ENCODE data around the gene CYP1A1.
A peak's percentile ranks its signal among the peaks of the same experiment; 100 is the strongest.
"Not testable (repeated sequence)": the region's sequence is repeated elsewhere in the genome, so short reads cannot be mapped to it uniquely, and the experiment has no call there.

The CYP1A1 gene

GRCh38 chr15:74735305-74735704 is 10.0 kb upstream of the CYP1A1 start:
- no peak for DNase-seq

GRCh38 chr15:74733269-74733668 is 7.9 kb upstream of the CYP1A1 start:
- no peak for DNase-seq

GRCh38 chr15:74732846-74733245 is 7.5 kb upstream of the CYP1A1 start:
- DNase-seq, result no peak

- DNase-seq, result no peak
Measured at GRCh38 chr15:74730619-74731316, 5.4 kb upstream of the CYP1A1 start.

- not testable (repeated sequence) for DNase-seq
Measured at GRCh38 chr15:74729372-74729771, 4.0 kb upstream of the CYP1A1 start.

- DNase-seq, result not testable (repeated sequence)
Measured at GRCh38 chr15:74728699-74729098, 3.4 kb upstream of the CYP1A1 start.

GRCh38 chr15:74727727-74728126 is 2.4 kb upstream of the CYP1A1 start:
- DNase-seq, result no peak

- DNase-seq, result no peak
Measured at GRCh38 chr15:74726774-74727164, 1.4 kb upstream of the CYP1A1 start.

GRCh38 chr15:74725845-74726773 is 781 bp upstream of the CYP1A1 start:
- DNase-seq, result no peak

- DNase-seq, result no peak
Measured at GRCh38 chr15:74724570-74725224, 631 bp downstream of the CYP1A1 start.

GRCh38 chr15:74723754-74724334 is 1.5 kb downstream of the CYP1A1 start:
- no peak for DNase-seq

- no peak for DNase-seq
Measured at GRCh38 chr15:74723187-74723586, 2.1 kb downstream of the CYP1A1 start.

GRCh38 chr15:74722591-74722990 is 2.7 kb downstream of the CYP1A1 start:
- no peak for DNase-seq

GRCh38 chr15:74716651-74717050 is 8.7 kb downstream of the CYP1A1 start:
- no peak for DNase-seq

- DNase-seq, result no peak
Measured at GRCh38 chr15:74712311-74712710, 13.0 kb downstream of the CYP1A1 start.

- no peak for DNase-seq
Measured at GRCh38 chr15:74710319-74711094, 14.8 kb downstream of the CYP1A1 start.

- DNase-seq, result no peak
Measured at GRCh38 chr15:74709892-74710291, 15.4 kb downstream of the CYP1A1 start.

- DNase-seq, result no peak
Measured at GRCh38 chr15:74709011-74709410, 16.3 kb downstream of the CYP1A1 start.

- no peak for DNase-seq
Measured at GRCh38 chr15:74696808-74697207, 28.5 kb downstream of the CYP1A1 start.

- DNase-seq, result no peak
Measured at GRCh38 chr15:74696398-74696729, 29.0 kb downstream of the CYP1A1 start.

- peak; percentile 73 for DNase-seq
Measured at GRCh38 chr15:74695597-74696397, 29.5 kb downstream of the CYP1A1 start, which contains the start of gene EDC3. Gene EDC3, minus strand, starts transcription at chr15:74696024. Its CDS starts 20,900 bp downstream, at chr15:74675124.

- DNase-seq, result no peak
Measured at GRCh38 chr15:74692327-74692726, 33.0 kb downstream of the CYP1A1 start.
